HG02943 (cell line): Measurements from ENCODE around the gene ATG14.

Experiments
- ATAC-seq: cut with Tn5 transposase; IDR thresholded peaks from one replicate; pipeline ENCODE4 v1.9.1; 2021; ENCODE audit warnings: mild to moderate bottlenecking, low read depth, moderate library complexity; ENCODE audit not compliant: unreplicated experiment

The ATG14 gene

GRCh38 chr14:55324812-55325211 is 86.8 kb downstream of the ATG14 start:
- ATAC-seq: no peak

- ATAC-seq: no peak
Observed at GRCh38 chr14:55323910-55324309, 87.7 kb downstream of the ATG14 start.

GRCh38 chr14:55318694-55319093 is 92.9 kb downstream of the ATG14 start:
- no peak for ATAC-seq

- no peak for ATAC-seq
Observed at GRCh38 chr14:55317542-55318306, 93.9 kb downstream of the ATG14 start.

- ATAC-seq: no peak
Observed at GRCh38 chr14:55316564-55316963, 95.1 kb downstream of the ATG14 start.
